GM21515 (cell line): ENCODE data around the gene GRAMD2A.
"Not testable (repeated sequence)": the region's sequence is repeated elsewhere in the genome, so short reads cannot be mapped to it uniquely, and the experiment has no call there.

Source experiments
- ATAC-seq: cut with Tn5 transposase; IDR thresholded peaks from one replicate; pipeline ENCODE4 v1.9.1; 2021; ENCODE audit not compliant: unreplicated experiment

GRAMD2A gene

GRCh38 chr15:72189250-72189902 is 8.2 kb downstream of the GRAMD2A start:
- no peak for ATAC-seq

- no peak for ATAC-seq
Observed at GRCh38 chr15:72184165-72184811, 13.3 kb downstream of the GRAMD2A start.

- ATAC-seq, result no peak
Observed at GRCh38 chr15:72183781-72184164, 13.8 kb downstream of the GRAMD2A start.

GRCh38 chr15:72182673-72183072 is 14.9 kb downstream of the GRAMD2A start:
- ATAC-seq, result no peak

- ATAC-seq, result no peak
Observed at GRCh38 chr15:72182244-72182643, 15.3 kb downstream of the GRAMD2A start.

DNA sequence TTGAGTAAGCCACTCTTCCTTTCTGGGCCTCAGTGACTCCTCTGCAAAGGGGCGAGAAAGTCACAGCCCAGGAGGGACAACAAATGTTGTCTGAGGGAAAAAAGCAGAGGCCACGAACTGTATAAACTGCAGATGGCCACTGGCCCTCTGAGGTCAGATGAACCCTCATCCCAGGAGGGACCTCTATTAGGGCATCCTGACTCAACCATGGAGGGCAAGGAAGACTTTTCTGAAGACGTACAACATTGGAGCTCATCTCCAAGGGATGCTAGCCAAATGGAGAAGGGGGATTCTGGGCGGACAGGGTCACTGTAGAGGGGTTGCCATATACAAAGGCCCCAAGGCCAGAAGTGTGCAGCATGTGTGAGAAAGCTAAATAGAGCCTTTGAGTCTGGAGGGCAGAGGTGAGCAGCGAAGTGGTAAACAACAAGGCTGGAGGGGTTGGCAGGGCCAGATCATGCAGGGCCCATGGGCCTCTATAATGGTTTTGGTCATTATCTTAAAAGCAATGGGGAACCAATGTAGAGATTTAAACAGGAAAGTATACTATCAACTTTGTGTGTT is 16.7 kb downstream of the GRAMD2A start:
- no peak for ATAC-seq

GRCh38 chr15:72179950-72180581 is 17.5 kb downstream of the GRAMD2A start:
- ATAC-seq, result no peak

DNA sequence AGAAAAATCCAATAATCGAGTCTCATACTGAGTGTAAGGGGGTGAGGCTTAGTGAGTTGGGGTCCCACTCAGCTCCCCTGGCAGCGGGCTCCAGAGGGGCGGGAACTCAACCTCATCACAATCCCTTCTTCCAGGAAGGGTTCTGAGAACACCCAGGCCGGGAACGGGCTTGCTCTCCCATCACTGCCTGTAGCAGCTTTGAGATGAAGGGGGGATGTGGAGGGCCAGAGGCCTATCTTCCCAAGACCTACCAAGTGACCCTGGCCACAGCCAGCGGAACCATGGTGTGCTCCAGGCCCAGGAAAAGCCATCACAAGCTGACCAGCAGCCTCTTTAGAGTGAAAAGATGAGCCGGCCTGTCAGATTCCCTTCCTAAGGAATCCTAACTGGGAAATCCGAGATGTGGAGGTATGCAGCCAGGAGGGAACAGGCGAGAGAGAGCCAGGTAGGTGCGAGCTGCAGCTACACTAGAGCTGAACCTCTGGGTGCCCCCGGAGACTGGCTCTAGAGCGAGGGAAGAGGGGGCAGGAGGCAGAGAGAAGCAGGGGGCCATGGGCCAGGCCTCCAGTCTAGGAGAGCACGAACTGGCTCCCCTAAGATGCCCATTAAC is 18.5 kb downstream of the GRAMD2A start:
- no peak for ATAC-seq

- no peak for ATAC-seq
Observed at GRCh38 chr15:72176743-72177142, 20.8 kb downstream of the GRAMD2A start.

- ATAC-seq, result no peak
Observed at GRCh38 chr15:72176159-72176558, 21.4 kb downstream of the GRAMD2A start.

GRCh38 chr15:72175186-72176044 is 22.2 kb downstream of the GRAMD2A start:
- no peak for ATAC-seq

DNA sequence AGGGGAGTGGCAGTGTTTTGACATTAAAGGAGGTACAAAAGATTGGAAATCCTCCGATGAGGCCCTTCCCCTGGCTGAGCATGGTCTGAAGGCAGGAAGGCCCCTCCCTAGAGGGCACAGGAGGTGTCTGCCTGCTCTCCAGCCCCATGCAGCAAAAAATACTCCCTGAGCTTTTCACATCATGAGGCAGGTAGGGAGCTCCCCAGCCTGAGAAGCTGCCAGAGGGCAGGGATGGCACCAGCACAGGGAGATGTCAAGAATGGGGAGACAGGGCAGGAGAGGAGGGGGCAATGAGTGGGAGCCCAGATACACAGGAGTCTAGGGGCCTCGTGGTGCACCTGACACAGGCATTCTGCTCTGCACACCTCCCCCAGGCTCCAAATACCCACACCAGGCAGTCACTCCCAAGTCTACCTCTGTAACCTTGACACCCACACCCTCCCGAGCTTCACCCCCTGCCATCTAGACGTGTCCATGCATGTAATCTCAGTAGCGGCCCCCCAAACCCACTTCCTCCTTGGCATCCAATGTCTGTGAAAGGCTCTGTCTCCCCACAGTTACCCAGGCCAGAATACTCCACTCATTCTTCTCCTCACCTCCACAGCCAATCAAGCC is 22.9 kb downstream of the GRAMD2A start:
- no peak for ATAC-seq

DNA sequence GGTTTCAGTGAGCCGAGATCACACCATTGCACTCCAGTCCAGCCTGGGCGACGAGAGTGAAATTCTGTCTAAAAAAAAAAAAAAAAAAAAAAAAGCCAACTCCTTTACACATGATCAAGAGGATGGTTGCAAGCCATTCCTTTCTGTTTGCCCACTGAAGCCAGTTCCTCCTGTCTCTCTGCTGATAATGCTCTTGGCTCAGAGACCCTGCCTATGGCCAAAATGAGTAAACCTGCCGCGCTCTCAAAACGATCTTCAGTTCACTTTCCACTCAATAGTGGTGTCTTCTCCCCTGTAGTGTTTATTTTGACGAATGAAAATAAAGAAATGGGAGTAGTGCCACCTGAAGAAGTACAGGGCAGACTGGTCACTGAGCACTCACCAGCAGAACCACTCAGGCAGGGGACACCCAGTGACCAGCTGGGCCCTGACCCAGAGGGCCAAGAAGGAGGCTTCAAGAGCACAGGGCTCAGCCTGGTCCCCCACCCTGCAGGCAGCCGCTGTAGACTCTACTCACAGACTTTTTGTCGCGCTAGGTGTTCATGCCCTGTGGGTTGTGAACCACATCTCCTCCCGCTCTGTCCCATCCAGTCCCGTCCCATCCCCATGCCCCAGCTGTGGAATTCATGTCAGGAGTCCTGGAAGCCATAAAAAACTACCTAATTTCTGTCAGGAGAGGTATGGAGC is 23.6 kb downstream of the GRAMD2A start:
- no peak for ATAC-seq

- ATAC-seq, result no peak
Observed at GRCh38 chr15:72173401-72173800, 24.2 kb downstream of the GRAMD2A start.

DNA sequence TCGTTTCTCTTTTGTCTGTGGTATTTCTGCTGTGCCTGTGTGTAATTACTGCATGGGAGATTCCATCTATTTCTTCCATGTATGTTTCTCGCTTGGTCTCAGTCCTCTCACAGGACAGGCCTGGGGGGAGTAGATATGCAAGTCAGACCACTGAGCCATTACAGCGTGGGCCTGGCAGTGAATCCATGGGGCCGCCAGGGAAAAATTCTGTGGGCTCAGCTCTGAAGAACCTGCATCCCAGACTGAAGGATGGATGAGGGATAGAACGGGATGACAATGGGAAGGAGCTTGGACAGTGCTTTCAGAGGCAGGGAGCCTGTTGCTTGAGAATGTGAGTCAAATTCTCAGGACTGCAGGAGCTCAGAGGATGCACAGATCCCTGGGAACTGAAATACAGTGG is 24.8 kb downstream of the GRAMD2A start:
- no peak for ATAC-seq

- not testable (repeated sequence) for ATAC-seq
Observed at GRCh38 chr15:72171978-72172377, 25.6 kb downstream of the GRAMD2A start.

- ATAC-seq, result no peak
Observed at GRCh38 chr15:72170691-72171090, 26.9 kb downstream of the GRAMD2A start.

DNA sequence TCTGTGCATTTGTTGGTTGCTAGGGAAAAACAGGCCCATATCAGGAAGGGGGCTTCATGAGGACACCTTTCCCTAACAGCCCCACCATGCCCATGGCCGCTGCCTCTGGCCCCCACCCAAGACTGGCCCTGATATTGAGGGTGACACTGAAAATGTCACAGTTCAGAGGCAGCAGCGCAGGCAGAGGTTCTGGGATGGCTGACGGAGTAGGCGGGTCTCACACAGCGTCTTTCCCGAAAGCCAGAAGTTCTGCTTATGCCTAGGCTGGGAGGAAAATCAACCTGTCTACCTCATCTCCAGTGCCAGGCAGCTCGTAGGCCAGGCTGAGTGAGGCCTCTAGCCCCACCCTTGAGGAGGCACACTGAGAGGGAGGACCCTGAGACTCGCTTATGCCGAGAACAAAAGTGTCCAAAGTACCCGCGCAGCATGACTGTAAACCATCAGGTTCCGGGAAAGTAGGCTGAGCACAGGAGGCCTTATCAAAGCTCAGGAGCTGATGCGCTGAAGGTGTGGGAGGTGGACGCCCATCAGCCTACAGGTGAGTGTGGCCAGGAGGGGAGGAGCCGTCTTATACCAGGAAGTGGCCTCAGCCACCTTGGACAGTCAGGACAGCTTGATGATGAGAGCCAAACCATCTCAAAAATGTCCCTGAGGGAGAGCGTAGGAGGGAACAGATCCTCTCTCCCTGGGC is 27.5 kb downstream of the GRAMD2A start:
- ATAC-seq, result no peak

DNA sequence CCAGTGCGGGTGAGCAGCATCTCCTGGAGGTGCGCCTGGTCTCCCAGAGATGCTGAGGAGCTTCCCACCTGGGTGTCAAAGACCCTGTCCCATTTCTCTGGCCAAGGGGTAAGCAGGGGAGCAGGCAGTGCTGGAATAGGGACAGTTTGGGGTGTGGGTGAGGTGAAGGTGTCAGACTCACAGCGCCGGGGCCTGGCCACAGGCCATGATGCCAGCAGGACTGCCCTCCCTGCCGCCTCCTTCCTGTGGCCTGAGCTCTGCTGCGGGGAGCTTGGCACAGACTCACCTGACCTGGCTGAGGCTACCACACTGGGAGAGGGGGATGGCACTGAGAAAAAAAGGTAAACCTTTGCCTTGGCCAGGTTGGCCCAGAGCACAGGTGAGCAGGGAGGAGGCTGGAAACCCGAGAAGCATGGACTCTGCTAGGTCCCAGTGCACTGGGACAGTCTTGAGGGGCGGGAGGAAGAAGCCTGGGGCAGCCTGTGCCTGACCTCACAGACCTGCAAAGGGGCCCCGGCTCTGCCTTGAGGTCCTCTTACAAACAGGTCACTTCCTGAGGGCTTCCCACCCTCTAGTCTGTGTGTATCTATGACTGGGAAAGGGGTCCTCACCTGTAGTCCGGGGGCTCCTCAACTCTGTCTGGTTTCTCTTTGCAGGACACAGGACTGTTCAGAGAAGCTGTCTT is 28.2 kb downstream of the GRAMD2A start:
- ATAC-seq, result no peak
